GM23248 (cell line): ENCODE data around the gene SMARCD1.

Experiments used
- EZH2 ChIP-seq: fragments of 200-600 bp; sonication (generic); IDR thresholded peaks from 2 replicates; pipeline ENCODE4 v1.6.1; 2018; ENCODE audit warnings: antibody characterized with exemption, mild to moderate bottlenecking; ENCODE audit not compliant: insufficient read depth, poor library complexity, severe bottlenecking
- EZH2phosphoT487 ChIP-seq: fragments of 200-600 bp; sonication (generic); IDR thresholded peaks from 2 replicates; pipeline ENCODE4 v1.6.1; 2018; ENCODE audit warnings: antibody characterized with exemption, moderate library complexity, mild to moderate bottlenecking, low read depth; ENCODE audit not compliant: insufficient read depth

GRCh38 chr12:50120521-50120920 is 35.4 kb downstream of the SMARCD1 start:
- TF ChIP-seq EZH2phosphoT487 (no peak), EZH2 (no peak)
